Loucy (cell line): ENCODE results near the gene TFEB.

ENCODE experiments used
- H2AFZ ChIP-seq: fragments of 200-600 bp; sonication (generic); 2 replicates; pipeline ENCODE4 v1.6.0; 2016; ENCODE audit warnings: antibody characterized with exemption, mild to moderate bottlenecking, low read length, moderate library complexity
- H3F3A ChIP-seq: fragments of 200-600 bp; 2 replicates; pipeline ENCODE4 v1.6.0; 2016; ENCODE audit warnings: antibody characterized with exemption, low read depth, mild to moderate bottlenecking
- H3K27me3 ChIP-seq: fragments of 200-600 bp; sonication (generic); 2 replicates; pipeline ENCODE4 v1.6.1; 2014; ENCODE audit warnings: low read length, mild to moderate bottlenecking; ENCODE audit not compliant: insufficient read depth, poor library complexity, severe bottlenecking
- H3K36me3 ChIP-seq: fragments of 200-600 bp; sonication (generic); 2 replicates; pipeline ENCODE4 v1.6.1; 2016; ENCODE audit warnings: low read length; ENCODE audit not compliant: insufficient read depth
- H3K4me1 ChIP-seq: fragments of 200-600 bp; sonication (generic); 2 replicates; pipeline ENCODE4 v1.5.1; 2014; ENCODE audit warnings: low read length, mild to moderate bottlenecking; ENCODE audit not compliant: insufficient read depth, poor library complexity, severe bottlenecking
- H3K4me2 ChIP-seq: fragments of 200-600 bp; sonication (generic); 2 replicates; pipeline ENCODE4 v1.6.0; 2014; ENCODE audit warnings: antibody characterized with exemption, low read length, low read depth, mild to moderate bottlenecking; ENCODE audit not compliant: poor library complexity, severe bottlenecking
- H3K4me3 ChIP-seq: fragments of 200-600 bp; sonication (generic); 2 replicates; pipeline ENCODE4 v1.5.1; 2014; ENCODE audit warnings: low read length, mild to moderate bottlenecking, mixed read lengths; ENCODE audit not compliant: poor library complexity, severe bottlenecking
- H3K79me2 ChIP-seq: fragments of 200-600 bp; sonication (generic); 2 replicates; pipeline ENCODE4 v1.6.1; 2014; ENCODE audit warnings: low read length; ENCODE audit not compliant: insufficient read depth
- H3K9ac ChIP-seq: fragments of 200-600 bp; sonication (generic); 2 replicates; pipeline ENCODE4 v1.6.0; 2014; ENCODE audit warnings: mild to moderate bottlenecking, low read depth, low read length, moderate library complexity; ENCODE audit not compliant: poor library complexity, severe bottlenecking
- H3K9me2 ChIP-seq: fragments of 200-600 bp; sonication (generic); replicated peaks from 2 replicates; pipeline ENCODE4 v1.6.1; 2016; ENCODE audit warnings: low read depth, low read length, mixed read lengths
- H3K9me3 ChIP-seq: fragments of 200-600 bp; sonication (generic); 2 replicates; pipeline ENCODE4 v1.6.1; 2014; ENCODE audit warnings: mild to moderate bottlenecking, antibody characterized with exemption, low read length, low read depth; ENCODE audit not compliant: insufficient read depth
- H4K20me1 ChIP-seq: fragments of 200-600 bp; sonication (generic); 2 replicates; pipeline ENCODE4 v1.6.0; 2014; ENCODE audit warnings: antibody characterized with exemption, low read length, mild to moderate bottlenecking; ENCODE audit not compliant: insufficient read depth, poor library complexity, severe bottlenecking
- EZH2phosphoT487 ChIP-seq: fragments of 200-600 bp; IDR thresholded peaks from 2 replicates; pipeline ENCODE4 v1.6.1; 2018; ENCODE audit warnings: antibody characterized with exemption, mild to moderate bottlenecking, moderate library complexity, borderline replicate concordance
- TF ChIP-seq, protein P1 (sequence below): fragments of 200-600 bp; sonication (generic); conservative IDR thresholded peaks from 2 replicates; pipeline ENCODE4 v1.5.1; 2014; ENCODE audit warnings: mild to moderate bottlenecking, antibody characterized with exemption, low read length

TFEB gene

DNA sequence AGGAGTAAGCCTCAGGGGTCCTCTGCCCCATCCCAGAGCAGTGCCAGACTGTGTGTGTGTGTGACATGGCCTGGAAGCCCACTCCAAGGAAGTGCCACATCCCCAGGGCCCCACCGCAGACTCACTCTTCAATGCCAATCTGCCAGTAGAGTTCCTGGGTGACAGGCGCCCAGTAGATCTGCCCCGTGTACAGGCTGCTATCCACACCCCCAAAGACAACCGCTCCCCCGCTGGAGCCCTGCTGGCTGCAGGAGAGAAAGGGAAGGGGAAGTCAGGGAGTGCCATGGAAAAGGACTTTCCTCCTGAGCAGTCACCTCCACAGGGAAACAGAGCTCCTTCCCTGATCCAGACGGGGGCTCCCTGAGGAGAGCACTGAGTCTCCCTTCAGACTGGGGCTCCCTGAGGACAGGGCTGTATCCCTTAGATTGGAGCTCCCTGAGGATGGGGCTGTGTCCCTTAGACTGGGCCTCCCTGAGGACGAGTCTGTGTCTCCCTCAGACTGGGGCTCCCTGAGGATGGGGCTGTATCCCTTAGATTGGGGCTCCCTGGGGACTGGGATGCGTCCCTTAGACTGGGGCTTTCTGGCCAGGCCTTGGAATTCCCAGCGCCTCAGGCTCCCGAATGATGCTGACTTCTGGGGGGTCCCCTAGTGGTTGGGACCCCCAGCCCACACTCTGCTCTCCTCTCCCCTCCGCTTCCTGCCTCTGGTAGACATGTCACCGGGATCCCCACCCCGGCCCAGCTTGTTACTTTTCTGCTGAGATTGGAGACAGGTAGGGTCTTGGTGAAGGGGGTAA lies 5.2 kb upstream of the TFEB start:
- TF ChIP-seq EZH2phosphoT487: no peak
- TF ChIP-seq, protein P1, sequence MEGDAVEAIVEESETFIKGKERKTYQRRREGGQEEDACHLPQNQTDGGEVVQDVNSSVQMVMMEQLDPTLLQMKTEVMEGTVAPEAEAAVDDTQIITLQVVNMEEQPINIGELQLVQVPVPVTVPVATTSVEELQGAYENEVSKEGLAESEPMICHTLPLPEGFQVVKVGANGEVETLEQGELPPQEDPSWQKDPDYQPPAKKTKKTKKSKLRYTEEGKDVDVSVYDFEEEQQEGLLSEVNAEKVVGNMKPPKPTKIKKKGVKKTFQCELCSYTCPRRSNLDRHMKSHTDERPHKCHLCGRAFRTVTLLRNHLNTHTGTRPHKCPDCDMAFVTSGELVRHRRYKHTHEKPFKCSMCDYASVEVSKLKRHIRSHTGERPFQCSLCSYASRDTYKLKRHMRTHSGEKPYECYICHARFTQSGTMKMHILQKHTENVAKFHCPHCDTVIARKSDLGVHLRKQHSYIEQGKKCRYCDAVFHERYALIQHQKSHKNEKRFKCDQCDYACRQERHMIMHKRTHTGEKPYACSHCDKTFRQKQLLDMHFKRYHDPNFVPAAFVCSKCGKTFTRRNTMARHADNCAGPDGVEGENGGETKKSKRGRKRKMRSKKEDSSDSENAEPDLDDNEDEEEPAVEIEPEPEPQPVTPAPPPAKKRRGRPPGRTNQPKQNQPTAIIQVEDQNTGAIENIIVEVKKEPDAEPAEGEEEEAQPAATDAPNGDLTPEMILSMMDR: no peak
- no peak overlapping the region for H3K9ac ChIP-seq
- H3K9me3 ChIP-seq: no peaks in the 10 kb centered on the region
- no peak overlapping the region for H3K4me3 ChIP-seq
- H3K79me2 ChIP-seq: no peaks in the 10 kb centered on the region
- no peaks in the 10 kb centered on the region for H4K20me1 ChIP-seq
- no peaks in the 10 kb centered on the region for H3K27me3 ChIP-seq
- no peak overlapping the region for H3K4me2 ChIP-seq
- peaks cover 5% of the 10 kb centered on the region for H3K4me1 ChIP-seq
- H3F3A ChIP-seq: no peaks in the 10 kb centered on the region
- H3K9me2 ChIP-seq: no peaks in the 10 kb centered on the region
- no peak overlapping the region for H2AFZ ChIP-seq
- no peaks in the 10 kb centered on the region for H3K36me3 ChIP-seq

DNA sequence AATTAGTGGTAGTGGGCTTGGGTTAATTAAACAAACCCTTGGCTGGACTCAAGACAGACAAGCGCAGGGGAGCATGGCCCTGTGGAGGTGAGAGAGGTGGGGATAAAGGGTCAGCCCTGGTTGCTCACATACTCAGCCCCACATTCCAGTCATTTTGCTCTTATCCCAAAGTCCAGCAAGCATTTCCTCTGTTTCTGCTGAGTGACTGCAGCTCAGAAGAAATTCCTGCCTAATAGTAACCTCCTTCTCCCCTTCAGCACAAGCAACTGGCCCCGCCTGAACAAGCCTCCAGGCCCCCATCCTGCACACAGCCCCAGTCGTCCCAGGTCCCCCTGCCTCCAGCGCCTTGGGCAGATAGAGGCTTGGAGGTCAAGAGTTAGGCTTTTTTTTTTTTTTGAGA lies 3.6 kb upstream of the TFEB start:
- Histone ChIP-seq H3K4me3 (no peak overlapping the region), H3F3A (no peaks in the 10 kb centered on the region), H3K9ac (no peak overlapping the region), H3K36me3 (no peaks in the 10 kb centered on the region), H3K27me3 (no peaks in the 10 kb centered on the region), H3K79me2 (no peaks in the 10 kb centered on the region), H3K4me2 (no peak overlapping the region), H2AFZ (no peak overlapping the region), H3K4me1 (peaks cover 6% of the 10 kb centered on the region), H3K9me3 (no peaks in the 10 kb centered on the region), H4K20me1 (no peaks in the 10 kb centered on the region), H3K9me2 (no peaks in the 10 kb centered on the region)
- TF ChIP-seq, protein P1: no peak
- TF ChIP-seq EZH2phosphoT487: no peak

DNA sequence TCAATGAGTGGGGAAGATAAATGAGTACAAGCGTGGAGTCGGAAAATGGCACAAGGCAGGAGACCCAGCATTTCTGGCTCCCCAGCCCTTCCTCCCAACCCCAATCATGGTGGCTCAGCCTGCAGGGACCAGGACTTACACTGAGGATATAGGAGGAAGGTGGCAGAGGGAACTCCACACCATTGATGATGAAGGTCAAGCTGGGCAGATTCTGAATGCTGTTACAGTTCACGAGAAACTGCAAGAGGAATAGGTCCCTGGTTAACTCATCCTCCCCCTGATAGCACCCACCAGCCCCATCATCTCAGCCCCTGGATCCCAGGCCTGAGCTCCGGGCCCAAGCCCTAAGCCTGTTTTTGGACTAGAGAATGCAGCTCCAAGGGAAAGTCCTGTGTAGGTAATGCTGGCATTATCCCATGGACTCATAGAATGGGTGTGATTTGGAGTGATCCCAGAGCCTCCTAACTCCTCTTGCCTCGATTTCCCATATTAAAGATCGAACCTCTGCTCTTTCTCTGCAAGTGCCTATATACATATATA lies 2.3 kb upstream of the TFEB start:
- no peaks in the 10 kb centered on the region for H4K20me1 ChIP-seq
- TF ChIP-seq EZH2phosphoT487: no peak
- TF ChIP-seq, protein P1: no peak
- H3K9me2 ChIP-seq: no peaks in the 10 kb centered on the region
- H3K27me3 ChIP-seq: no peaks in the 10 kb centered on the region
- no peaks in the 10 kb centered on the region for H3K9me3 ChIP-seq
- H3K79me2 ChIP-seq: peaks cover under 1% of the 10 kb centered on the region; the same call in 1 of the 2 replicates
- no peak overlapping the region for H2AFZ ChIP-seq
- H3K9ac ChIP-seq: no peak overlapping the region
- no peaks in the 10 kb centered on the region for H3K36me3 ChIP-seq
- no peaks in the 10 kb centered on the region for H3F3A ChIP-seq
- peaks cover 19% of the 10 kb centered on the region for H3K4me1 ChIP-seq
- no peak overlapping the region for H3K4me2 ChIP-seq
- H3K4me3 ChIP-seq: no peak overlapping the region
